ENCODE data around the gene SH3GLB1.

The SH3GLB1 gene

DNA sequence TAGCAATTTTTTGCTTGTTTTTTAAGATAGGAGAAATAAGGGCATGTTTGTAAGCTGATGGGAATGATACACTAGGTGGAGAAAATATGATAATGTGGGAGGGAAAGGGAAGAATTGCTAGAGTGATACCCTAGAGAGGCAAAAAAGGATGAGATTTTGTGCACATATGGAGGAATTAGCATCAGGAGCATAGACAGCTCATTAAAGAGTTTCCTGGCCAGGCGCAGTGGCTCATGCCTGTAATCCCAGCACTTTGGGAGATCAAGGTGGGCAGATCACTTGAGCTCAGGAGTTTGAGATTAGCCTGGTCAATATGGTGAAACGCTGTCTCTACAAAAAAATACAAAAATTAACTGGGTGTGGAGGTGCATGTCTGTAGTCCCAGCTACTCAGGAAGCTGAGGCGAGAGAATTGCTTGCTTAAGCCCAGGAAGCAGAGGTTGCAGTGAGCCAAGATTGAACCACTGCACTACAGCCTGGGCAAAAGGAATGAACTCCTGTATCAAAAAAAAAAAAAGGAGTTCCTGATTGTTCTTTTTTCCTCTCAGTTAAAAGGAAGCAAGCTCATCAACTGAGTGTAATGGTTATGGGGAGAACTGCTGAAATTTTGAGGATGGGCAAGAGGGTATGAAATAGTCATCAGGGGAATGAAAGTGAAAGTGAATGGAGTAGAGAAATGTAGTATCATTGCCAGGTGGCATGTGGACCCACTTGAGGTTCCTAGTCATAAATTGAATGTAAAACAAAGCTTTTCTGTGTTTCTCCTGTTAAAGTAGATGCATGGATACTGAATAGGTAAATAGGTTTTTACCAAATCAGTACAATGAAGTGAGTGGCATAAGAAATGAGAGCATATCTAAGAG, 35.5 kb downstream of the SH3GLB1 start:
- peak; percentile 58 for DNase-seq

DNA sequence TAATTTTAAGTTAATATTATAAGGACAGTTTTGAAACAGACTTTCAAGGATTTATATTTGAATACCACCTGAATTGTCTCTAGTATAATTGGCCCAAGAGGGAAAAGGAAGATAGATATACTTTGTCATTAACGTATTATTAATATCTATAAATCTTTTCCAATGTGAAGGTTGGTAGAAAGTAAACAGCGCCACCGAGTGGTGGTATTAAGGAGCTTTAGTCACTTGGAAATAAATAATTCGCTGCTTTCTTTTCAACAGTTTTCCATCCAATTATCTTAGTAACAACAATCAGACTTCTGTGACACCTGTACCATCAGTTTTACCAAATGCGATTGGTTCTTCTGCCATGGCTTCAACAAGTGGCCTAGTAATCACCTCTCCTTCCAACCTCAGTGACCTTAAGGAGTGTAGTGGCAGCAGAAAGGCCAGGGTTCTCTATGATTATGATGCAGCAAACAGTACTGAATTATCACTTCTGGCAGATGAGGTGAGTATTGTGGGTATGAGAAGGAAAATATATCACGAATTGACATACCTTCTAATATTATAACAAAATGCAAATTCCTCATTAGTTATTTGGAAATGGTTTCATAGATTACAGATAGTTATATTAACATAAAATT, 37.7 kb downstream of the SH3GLB1 start:
- DNase-seq = peak; percentile 14

DNA sequence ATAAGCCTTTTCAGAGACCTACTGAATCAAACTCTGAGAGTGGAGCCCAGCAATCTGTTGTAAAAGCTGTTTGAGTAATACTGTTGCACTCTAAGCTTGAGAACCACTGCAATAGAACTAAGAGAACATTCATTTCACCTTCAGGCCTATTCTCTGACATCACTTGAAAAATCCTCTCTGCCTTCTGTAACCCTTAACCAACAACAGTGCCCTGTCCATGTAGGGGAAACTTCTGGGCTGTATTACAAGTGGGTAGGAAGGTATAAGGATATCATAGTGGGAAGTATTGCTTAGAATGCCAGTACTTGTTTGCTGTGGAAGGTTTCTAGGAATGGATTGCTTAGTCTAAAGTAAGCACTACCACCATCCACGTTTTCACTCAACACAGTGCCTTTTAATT, 42.9 kb downstream of the SH3GLB1 start:
- DNase-seq = no peak

DNA sequence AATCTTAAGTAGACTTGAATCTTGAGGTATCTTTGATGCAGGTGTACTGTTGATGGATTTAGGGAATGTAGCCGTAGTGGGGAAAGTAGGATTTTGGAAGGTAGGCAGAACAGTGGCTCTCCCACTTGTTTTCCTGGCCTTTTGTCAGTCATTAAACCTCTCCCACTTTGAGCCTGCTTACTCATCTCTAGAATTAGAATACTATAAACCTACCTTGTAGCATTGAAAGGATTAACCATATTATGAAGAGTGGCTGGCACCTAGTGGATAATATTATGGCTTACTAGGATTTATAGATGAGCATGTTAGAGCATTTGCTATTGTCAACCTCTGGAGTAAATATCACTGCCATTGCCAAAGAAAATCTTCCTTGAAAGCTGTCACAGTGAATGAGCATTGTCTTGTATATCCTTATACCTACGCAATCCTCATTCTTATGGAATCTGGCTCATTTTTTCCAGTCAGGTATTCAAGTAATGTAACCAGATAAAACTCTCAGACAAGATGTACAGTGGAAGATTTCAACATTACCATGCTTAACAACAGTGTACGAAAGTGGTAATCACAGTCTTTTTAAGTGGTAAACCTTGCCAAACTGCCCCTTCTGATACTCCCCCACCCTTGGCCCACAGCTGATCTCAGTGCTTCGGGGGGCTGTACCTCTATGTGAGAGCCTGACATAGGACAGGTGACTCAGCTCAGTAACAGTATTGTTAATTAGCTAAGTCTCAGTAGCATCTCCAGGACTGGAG, 44.4 kb downstream of the SH3GLB1 start:
- no peak for DNase-seq

DNA sequence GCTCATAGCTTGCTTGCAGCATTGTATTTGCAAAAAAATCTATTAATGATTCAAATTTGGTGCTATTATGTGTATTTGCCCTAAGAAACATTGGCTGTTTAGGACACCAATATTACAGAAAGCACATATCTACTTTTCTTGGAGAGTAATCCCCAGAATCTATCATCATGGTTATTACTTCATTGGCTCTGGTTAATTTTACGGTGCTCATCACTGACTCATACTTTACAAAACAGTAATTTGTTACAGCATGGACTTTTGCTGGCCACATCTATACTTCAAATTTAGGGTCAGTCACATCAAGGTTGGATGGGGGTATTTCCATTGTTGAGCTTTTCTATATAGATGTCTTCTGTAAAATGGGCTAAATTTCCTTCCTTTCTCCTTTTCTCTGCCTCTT, 45.7 kb downstream of the SH3GLB1 start:
- DNase-seq = no peak

DNA sequence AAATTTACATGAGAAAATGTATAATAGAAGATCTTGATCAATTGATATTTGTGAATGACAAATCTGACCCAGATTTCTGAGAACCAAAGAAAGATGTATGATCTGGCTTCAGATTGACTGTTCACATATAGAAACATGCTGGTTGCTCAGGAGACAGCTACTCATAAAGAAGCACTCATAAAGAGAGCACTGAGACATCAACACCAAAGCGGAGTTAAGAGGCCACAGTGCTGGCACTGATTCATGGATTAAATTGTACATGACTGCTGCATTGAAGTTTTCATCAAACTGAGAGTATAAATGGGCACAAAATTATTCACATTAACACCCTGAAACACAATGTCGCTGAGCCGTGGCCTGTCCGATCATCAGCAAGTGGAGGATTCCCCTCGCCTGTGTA, 46.2 kb downstream of the SH3GLB1 start:
- DNase-seq = peak; percentile 39

DNA sequence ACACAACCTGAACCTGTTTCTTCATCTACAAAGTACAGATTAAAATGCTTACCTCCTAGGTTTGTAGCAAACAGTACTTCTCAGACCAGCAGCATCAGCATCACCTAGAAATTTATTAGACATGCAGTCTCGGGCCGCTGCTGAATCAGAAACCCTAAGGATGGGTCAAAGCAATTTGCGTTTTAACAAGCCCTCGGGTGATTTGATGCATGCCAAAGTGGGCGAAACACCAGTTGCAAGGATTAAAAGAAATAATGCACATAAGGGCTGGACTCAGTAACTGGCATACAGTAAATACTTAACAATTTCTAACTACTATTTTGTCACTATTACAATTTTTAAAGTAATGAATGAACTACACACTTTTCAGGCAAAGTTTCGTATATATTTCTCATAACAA, 47.5 kb downstream of the SH3GLB1 start:
- DNase-seq = no peak

DNA sequence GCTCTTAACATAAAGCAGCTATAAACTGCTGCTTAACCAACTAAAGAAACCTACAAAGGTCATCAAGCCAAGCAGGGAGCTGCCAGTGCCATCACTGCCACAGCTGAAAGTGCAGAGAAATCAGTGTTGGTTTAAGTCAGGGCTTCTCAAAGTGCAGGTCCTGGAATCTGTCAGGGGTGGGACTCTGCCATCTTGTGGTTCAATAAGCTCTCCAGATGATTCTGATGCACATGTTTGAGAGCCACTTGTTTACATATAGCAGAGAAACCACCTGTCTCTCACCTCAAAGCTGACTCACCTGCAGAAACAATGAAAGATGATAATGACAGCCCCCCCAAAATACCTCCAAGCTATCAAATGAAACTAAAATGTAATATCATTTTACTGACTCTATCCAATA, 49.3 kb downstream of the SH3GLB1 start:
- DNase-seq = peak; percentile 36

DNA sequence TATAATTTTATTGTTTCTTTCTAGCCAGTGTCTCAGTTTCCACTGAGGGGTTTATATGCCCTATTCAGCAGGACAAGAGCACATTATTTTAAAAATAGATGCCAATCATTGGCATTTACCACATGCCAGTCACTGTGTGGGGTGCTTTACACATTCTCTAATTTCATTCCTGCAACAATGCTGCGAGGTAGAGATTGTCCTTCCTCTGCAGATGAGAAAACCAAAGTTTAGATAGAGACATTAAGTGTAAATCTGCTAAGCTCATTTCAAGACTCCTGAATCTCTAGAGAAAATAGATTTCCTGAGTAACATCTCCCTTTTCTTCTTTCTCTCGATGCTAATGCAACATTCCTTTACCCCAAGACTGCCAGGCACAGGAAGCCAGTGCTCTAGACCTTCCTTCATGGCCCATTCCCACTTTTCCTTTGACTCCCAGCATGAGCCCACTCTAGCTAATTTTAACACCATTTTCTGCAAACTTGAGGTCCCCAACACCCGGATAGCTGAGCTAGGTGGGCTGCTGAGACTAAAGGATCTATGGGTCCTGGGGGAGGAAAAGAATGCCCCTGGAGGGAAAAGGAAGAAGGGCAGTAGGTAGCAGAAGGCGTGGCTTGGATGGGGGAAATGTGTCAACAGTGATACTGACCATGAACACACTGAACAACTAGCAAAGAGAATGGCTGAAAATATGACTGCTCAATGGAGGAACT, 50.0 kb downstream of the SH3GLB1 start:
- no peak for DNase-seq

DNA sequence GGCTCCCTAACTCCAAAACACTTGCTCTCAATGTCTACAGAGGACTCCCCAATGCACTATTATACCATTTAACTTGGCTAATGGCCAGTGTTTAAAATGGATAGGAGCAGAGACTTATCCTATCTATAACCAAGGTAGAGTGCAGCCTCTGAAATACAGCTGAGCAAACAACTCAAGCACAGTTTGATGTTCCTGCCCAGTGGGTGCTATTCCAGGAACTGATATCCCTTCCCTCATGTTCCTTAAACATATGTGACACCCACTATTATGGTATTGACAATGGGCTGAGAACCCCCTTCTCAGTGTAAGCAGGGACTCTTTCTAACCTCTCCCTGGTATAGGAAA, 51.7 kb downstream of the SH3GLB1 start:
- no peak for DNase-seq

DNA sequence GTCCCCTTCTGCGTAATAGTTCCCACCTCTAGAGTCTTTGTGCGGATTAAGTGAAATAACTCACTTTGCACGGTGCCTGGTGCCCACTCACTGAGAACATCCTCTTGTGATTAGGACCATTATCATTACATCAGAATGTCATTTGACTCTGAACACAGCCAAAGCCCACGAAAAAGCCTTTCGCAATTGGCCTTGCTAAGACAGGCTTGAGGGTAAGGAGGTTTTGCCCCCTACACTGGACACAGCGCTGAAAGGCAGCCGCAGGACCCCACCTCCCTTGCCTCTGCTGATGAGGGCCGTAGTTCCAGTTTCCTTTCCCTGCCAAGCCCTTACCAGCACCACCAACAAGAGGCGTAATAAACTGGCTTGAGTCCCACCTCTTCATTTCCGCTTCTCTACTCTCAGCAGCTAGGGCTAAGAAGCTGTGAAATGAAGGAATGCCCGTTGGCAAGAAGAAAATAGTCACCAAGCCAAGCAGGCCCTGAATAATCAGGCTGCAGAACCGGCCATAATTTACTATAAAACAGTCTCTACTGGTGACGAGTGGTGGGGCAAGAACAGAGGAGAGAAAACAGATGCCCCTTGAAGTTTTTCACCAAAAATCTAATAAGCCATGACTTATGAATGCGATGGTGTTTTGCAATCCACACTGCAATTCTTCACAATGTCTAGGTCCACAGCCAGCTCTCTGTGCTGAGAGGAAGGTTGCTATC, 53.1 kb downstream of the SH3GLB1 start:
- DNase-seq = no peak

DNA sequence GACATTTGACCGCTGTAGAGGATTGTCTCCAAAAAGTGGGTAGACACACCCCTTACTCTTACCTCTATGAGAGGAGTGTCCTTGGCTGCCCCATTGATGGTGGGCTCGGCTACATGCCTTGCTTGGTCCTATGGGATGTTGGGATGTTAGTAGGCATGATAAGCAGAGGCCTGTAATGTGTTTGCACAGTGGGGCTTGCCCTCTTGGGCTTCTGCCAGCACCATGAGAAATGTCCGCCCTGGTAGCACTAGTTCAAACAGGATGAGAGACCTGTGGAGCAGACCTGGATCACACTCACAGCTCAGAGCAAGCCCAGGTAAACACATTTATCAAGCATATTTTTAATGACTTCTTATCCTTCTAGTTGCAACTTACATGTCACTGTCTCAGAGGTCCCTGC, 54.2 kb downstream of the SH3GLB1 start:
- DNase-seq = no peak

DNA sequence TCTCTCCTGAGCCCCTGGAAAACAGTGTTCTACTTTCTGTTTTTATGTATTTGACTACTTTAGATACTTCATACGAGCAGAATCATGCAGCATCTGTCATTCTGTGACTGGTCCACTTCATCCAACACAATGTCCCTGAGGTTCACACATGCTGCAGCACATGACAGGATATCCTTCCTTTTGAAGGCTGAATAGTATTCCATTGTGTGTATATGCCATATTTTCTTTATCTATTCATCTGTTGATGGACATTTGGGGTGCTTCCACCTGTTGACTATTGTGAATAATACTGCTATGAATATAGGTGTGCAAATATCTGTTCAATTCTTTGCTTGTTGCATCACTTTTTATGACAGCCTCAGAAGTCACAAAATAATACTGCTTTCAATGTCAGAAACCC, 55.8 kb downstream of the SH3GLB1 start:
- DNase-seq = no peak

DNA sequence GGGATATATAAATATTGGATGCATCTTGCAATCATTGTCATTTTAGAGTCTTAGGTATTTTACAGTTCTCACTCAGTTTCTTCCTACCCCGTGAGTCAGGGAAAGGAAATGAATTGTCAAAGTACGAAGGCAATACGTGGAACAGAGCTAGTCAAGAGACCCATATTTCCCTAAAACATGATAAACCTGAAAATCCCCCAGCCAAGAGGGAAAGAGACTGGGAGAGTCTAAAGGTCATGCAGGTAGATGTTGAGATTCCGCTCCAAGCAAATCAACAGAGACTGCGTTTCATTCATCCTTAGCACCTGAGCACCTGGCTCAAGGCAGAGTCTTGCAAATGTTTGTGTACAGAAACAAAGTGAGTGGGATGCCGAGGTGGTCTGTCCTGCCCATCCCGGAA, 58.0 kb downstream of the SH3GLB1 start:
- DNase-seq = no peak

DNA sequence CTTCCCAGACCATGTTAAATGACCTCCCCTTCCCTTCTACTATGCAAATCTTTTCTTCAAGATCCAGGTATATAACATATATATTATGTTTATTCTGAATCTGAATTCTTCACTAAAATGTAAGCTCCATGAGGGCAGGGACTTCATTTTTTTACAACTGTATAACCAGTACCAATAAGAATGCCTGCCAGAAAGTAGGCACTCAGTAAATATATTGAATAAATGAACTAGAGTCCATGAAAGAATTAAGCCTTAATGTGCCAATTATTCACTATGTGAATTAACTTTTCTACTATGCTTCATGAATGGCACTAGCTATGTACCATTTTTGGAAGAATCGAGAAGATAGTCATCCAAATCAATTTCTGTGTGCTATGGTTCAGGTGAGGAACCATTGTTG, 60.1 kb downstream of the SH3GLB1 start:
- DNase-seq = no peak

DNA sequence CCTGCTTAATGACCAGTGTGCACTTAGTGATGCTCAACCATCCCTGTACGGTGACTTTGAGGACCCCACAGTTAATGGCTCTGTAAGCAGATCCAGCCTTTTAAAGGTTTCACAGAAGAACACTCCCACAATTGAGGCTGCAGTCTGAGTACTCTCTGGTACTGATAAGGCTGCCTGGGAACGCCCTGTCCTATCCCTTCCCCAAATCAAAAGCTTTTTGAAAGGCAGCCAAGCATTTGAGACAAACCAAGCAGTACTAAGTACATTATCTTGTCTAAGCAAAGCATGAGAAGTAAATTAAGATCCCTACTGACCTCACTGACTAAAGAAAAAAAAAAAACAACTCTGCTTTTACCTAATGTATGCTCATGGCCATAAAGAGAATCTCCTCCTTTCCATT, 60.7 kb downstream of the SH3GLB1 start:
- no peak for DNase-seq

DNA sequence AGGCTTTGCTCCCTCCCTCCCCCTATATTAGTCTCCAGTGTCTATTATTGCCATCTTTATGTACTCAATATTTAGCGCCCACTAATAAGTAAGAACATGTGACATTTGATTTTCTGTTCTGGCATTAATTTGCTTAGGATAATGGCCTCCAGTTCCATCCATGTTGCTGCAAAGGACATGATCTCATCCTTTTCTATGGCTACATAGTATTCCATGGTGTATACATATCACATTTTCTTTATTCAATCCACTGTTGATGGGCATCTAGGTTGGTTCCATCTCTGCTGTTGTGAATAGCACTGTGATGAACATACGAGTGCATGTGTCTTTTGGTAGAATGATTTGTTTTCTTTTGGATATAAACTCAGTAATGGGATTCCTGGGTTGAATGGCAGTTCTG, 61.3 kb downstream of the SH3GLB1 start:
- no peak for DNase-seq

DNA sequence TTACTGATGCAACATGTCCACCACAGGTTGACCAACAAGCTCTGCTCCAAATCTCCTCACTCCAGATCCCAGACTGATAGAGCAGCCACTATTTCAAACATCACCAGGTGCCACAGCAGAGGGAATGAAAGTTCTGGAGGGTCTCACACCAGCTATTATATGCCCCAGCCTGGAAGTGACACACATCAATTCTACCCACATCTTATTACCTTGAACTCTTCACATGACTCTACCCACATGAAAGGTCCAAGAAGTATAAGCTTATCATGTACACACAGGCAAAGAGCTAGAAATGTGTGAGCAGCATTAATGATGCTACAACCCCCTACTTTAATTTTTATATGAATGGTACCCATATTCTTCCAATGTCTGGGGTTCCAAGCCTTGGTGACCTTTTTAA, 64.2 kb downstream of the SH3GLB1 start:
- no peak for DNase-seq

DNA sequence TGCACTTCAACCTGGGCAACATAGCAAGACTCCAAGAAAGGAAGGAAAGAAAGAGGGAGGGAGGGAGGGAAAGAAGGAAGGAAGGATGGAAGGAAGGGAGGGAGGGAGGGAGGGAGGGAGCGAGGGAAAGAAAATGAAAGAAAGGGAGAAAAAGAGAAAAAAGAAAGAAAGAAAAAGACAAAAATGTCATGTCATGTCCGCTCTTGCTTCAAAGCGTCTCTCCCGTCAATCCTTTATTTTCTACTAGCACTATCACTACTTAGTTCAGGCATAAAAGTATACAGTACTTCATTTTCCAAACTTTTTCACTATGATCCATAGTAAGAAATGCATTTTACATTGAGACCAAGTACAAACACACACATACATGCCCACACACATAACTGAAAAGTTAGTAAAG, 64.7 kb downstream of the SH3GLB1 start:
- DNase-seq = no peak

DNA sequence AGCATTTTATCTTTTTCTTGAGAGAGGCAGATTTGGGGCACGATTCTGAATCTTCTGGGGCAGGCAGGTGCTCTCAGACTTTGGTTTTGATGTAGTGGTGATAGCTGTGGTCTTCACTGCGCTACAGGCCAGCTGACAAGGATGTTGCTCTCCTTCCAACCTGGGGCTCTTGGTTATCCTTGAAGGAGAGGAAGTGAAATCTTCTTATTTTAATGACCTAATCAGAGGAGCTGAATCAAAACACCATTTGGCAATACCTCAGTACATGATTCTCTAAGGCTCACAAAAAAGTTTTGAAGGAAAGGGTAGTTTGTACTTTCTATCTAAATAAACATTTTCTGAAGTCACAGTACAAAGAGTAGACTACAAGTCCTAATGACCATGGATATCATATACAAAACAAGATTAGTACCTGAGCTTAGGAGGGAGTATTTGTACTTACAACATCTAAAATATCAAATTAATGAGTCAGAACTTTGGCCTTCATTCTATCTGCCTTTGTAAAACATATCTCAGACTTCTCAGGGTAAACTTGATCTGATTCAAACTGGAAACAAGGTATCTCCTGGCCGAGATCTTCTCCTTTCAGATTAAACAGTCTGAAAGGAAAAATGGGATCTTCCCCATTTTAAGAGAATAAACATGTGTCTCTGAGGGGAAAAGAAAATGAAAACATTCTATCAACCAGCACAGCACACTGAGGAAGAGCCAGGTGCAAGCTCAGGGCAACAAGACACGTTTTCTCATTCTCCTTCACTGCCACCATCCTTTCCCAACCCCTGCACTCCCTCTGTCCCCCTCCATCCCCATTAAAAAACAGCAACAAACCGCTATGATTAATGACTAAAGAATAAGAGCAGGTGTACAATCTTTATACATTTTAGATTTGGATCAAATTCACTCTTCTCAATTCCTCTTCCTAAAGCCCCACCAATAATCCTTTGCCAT, 69.2 kb downstream of the SH3GLB1 start:
- no peak for DNase-seq

Measured in activated CD4-positive, alpha-beta T cell treated with anti-CD3 and anti-CD28 coated beads, Interleukin-10, Interleukin-2, amounts not matched to agents 100 ng/mL and 50 ng/mL, durations not matched to agents 16 hours and 8 hours (primary cell).